Gastrocnemius medialis (tissue), 4 donors: ENCODE measurements around the gene KRT38.

Experiments used
- POLR2A ChIP-seq, 2 donors: fragments of 450-650 bp; IDR thresholded peaks; one replicate each; pipeline ENCODE4 v1.6.1; 2017; ENCODE audit warnings: antibody characterized with exemption in 2 of 2, mild to moderate bottlenecking in 2 of 2, moderate library complexity in 2 of 2
- TF ChIP-seq, protein P1 (sequence below), 5 experiments: fragments of 450-650 bp in 3 of 5; fragments of 200-600 bp in 2 of 5; sonication (generic) in 2 of 5; IDR thresholded peaks in 4 of 5; conservative IDR thresholded peaks in 1 of 5; 1 replicate in 4 of 5; 2 replicates in 1 of 5; pipeline ENCODE4 v1.5.1; 2016 to 2019; ENCODE audit warnings: antibody characterized with exemption in 5 of 5, mild to moderate bottlenecking in 3 of 5, moderate library complexity in 3 of 5

DNA sequence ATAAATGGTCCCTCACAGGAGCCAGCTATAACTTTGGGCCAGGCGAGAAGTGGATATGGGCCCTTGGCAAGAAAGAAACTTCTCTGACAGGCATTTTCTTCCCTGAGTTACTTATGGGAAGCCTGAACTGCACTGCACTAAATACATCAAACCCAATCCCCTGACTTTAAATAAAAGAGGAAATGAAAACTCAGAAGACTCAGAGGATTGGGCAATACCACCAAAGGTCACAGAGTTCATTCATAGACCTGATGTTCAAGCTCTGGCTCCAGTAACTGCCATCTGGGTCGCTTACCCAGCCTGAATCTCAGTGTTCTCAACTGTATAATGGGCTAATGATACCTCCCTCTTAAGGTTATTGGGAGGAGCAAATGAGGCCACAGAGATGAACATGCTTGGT, 39.4 kb upstream of the KRT38 start:
- TF ChIP-seq, protein P1, sequence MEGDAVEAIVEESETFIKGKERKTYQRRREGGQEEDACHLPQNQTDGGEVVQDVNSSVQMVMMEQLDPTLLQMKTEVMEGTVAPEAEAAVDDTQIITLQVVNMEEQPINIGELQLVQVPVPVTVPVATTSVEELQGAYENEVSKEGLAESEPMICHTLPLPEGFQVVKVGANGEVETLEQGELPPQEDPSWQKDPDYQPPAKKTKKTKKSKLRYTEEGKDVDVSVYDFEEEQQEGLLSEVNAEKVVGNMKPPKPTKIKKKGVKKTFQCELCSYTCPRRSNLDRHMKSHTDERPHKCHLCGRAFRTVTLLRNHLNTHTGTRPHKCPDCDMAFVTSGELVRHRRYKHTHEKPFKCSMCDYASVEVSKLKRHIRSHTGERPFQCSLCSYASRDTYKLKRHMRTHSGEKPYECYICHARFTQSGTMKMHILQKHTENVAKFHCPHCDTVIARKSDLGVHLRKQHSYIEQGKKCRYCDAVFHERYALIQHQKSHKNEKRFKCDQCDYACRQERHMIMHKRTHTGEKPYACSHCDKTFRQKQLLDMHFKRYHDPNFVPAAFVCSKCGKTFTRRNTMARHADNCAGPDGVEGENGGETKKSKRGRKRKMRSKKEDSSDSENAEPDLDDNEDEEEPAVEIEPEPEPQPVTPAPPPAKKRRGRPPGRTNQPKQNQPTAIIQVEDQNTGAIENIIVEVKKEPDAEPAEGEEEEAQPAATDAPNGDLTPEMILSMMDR (IDR thresholded peaks at IDR 0.05 in 4 of 5, conservative IDR thresholded peaks at IDR 0.05 in 1 of 5): no peak
- TF ChIP-seq POLR2A (IDR thresholded peaks at IDR 0.05): no peak
